Endothelial cell of umbilical vein (primary cell): Measurements from ENCODE around the gene COL5A1. TPM values are rescaled to one million over a fixed set of nuclear protein-coding genes. Genes with fewer than 3 reads are reported as not detected.

Experiments used
- BruUV-seq: library from RNA; stranded (reverse); fragments of 400-500 nt; replicated peaks from 2 replicates; lab custom pipeline; 2021; lab: Mats Ljungman, UMichigan
- CTCF ChIA-PET: fragments of 300-600, 350-600 bp; sonication (Branson Sonifier 250); formaldehyde crosslinking; loops from one replicate; lab custom pipeline; 2021; ENCODE audit warnings: antibody characterized with exemption, inconsistent platforms; lab: Charles Lee
- POLR2A ChIA-PET: fragments of 300-600, 350-600 bp; sonication (Branson Sonifier 250); formaldehyde crosslinking; loops from one replicate; lab custom pipeline; 2021; ENCODE audit warnings: antibody characterized with exemption, inconsistent platforms; lab: Charles Lee
- DNase-seq: peaks from one replicate; pipeline ENCODE4 v3.0.0-alpha.2; 2011; ENCODE audit warnings: low read depth, low spot score
- FAIRE-seq: peaks from 2 replicates; lab custom pipeline; 2011; peaks lifted over from hg19 to GRCh38; lab: Jason Lieb, UNC
- H2AFZ ChIP-seq: 2 replicates; pipeline ENCODE4 v1.6.0; 2012; ENCODE audit warnings: low read depth, low read length, control low read depth, inconsistent platforms
- H3K27ac ChIP-seq: 2 replicates; pipeline ENCODE4 v1.5.1; 2011; ENCODE audit warnings: low read depth, mild to moderate bottlenecking, control low read depth, low read length, moderate library complexity; ENCODE audit not compliant: insufficient read depth
- H3K27me3 ChIP-seq, 2 experiments: 2 replicates each; pipeline versions ENCODE4 v1.6.0 to v1.6.1; 2011; ENCODE audit warnings: low read length in 2 of 2, mixed read lengths in 1 of 2; ENCODE audit not compliant: control insufficient read depth in 2 of 2, insufficient read depth in 2 of 2
- H3K36me3 ChIP-seq, 2 experiments: 2 replicates in 1 of 2; 3 replicates in 1 of 2; pipeline ENCODE4 v1.5.1; 2011; ENCODE audit warnings: low read length in 2 of 2, mild to moderate bottlenecking in 1 of 2, moderate library complexity in 1 of 2; ENCODE audit not compliant: control insufficient read depth in 2 of 2, insufficient read depth in 2 of 2; ENCODE audit errors: extremely low read depth in 1 of 2
- H3K4me1 ChIP-seq: 3 replicates; pipeline ENCODE4 v1.5.1; 2011; ENCODE audit warnings: mild to moderate bottlenecking, low read length; ENCODE audit not compliant: control insufficient read depth, insufficient read depth; ENCODE audit errors: extremely low read depth
- H3K4me2 ChIP-seq: 2 replicates; pipeline ENCODE4 v1.6.1; 2011; ENCODE audit warnings: low read length, control low read depth, mixed read lengths; ENCODE audit not compliant: insufficient read depth
- H3K4me3 ChIP-seq, 3 experiments: fragments of 200-600 bp in 1 of 3; sonication (generic), shearing (Covaris generic) in 1 of 3; replicated peaks in 1 of 3; 2 replicates each; pipeline ENCODE4 v1.5.1; 2011 to 2016; ENCODE audit warnings: control low read depth in 3 of 3, low read length in 3 of 3, mild to moderate bottlenecking in 2 of 3, inconsistent platforms in 1 of 3, low read depth in 1 of 3, moderate library complexity in 1 of 3; ENCODE audit not compliant: insufficient read depth in 1 of 3
- H3K79me2 ChIP-seq: 2 replicates; pipeline ENCODE4 v1.6.0; 2012; ENCODE audit warnings: low read length, inconsistent platforms; ENCODE audit not compliant: control insufficient read depth, insufficient read depth
- H3K9ac ChIP-seq: replicated peaks from 2 replicates; pipeline ENCODE3; 2011; ENCODE audit warnings: low read length, control low read depth; ENCODE audit not compliant: insufficient read depth; ENCODE audit errors: extremely low read depth
- H3K9me1 ChIP-seq: replicated peaks from 3 replicates; pipeline ENCODE4 v1.6.0; 2011; ENCODE audit warnings: mild to moderate bottlenecking, low read length; ENCODE audit not compliant: control insufficient read depth, insufficient read depth; ENCODE audit errors: extremely low read depth
- H3K9me3 ChIP-seq: replicated peaks from 2 replicates; pipeline ENCODE4 v1.5.1; 2012; ENCODE audit warnings: low read length, inconsistent platforms; ENCODE audit not compliant: control insufficient read depth, insufficient read depth
- H4K20me1 ChIP-seq: replicated peaks from 2 replicates; pipeline ENCODE3; 2011; ENCODE audit warnings: mild to moderate bottlenecking, low read length; ENCODE audit not compliant: control insufficient read depth, insufficient read depth; ENCODE audit errors: extremely low read depth
- EZH2 ChIP-seq: IDR thresholded peaks from 2 replicates; pipeline ENCODE4 v1.6.1; 2012; ENCODE audit warnings: borderline replicate concordance, low read depth, mild to moderate bottlenecking, moderate library complexity, low read length, inconsistent platforms; ENCODE audit not compliant: severe bottlenecking
- FOS ChIP-seq: IDR thresholded peaks from 2 replicates; pipeline ENCODE4 v1.6.1; 2011; ENCODE audit warnings: mild to moderate bottlenecking, low read length, moderate library complexity, borderline replicate concordance; ENCODE audit not compliant: insufficient read depth
- GATA2 ChIP-seq: IDR thresholded peaks from 2 replicates; pipeline ENCODE4 v1.7.0; 2011; ENCODE audit warnings: low read depth, mild to moderate bottlenecking, moderate library complexity, mixed read lengths, low read length; ENCODE audit not compliant: insufficient read length, insufficient read depth
- JUN ChIP-seq: IDR thresholded peaks from 2 replicates; pipeline ENCODE4 v1.6.1; 2011; ENCODE audit warnings: borderline replicate concordance, low read depth; ENCODE audit not compliant: insufficient read length, insufficient read depth
- MYC ChIP-seq: IDR thresholded peaks from one replicate; pipeline ENCODE4 v1.6.1; 2011; ENCODE audit warnings: mild to moderate bottlenecking, low read depth, low read length
- POLR2A ChIP-seq: IDR thresholded peaks from 2 replicates; pipeline ENCODE4 v1.6.1; 2012; ENCODE audit warnings: low read depth, mild to moderate bottlenecking, control low read depth, low read length
- POLR2AphosphoS5 ChIP-seq: IDR thresholded peaks from 2 replicates; pipeline ENCODE4 v1.6.1; 2012; ENCODE audit warnings: low read depth, mild to moderate bottlenecking, control low read depth, low read length, moderate library complexity; ENCODE audit not compliant: insufficient read depth
- dilution Hi-C: fragments of 300-500 bp; cut with MboI; formaldehyde crosslinking; loops from one replicate; pipeline ENCODE4 v1.15.0; 2019; ENCODE audit warnings: low sequenced_read_pairs; ENCODE audit not compliant: extremely low pct_ligation_motif_present
- intact Hi-C: fragments of 100-400 bp; cut with micrococcal nuclease; formaldehyde crosslinking; loops from one replicate; pipeline ENCODE4 v1.10.0; 2022
- polyA plus RNA-seq, 4 experiments: library from polyadenylated mRNA; depleted of rRNA in 3 of 4; stranded (reverse) in 3 of 4; unstranded in 1 of 4; fragments of >200 nt; gene quantifications; 2 replicates each; pipeline versions ENCODE4 v1.2.1 to v1.2.3, GENCODE V29; 2011 to 2012; ENCODE audit warnings: missing spikeins in 1 of 4
- total RNA-seq: library from RNA; stranded (reverse); gene quantifications from 2 replicates; pipeline ENCODE4 v1.2.3, GENCODE V29; 2021
- TF ChIP-seq, protein P1 (sequence below): IDR thresholded peaks from 2 replicates; pipeline ENCODE4 v1.6.1; 2011; ENCODE audit not compliant: insufficient read depth, insufficient read length
- TF ChIP-seq, protein P2 (sequence below), 2 donors: IDR thresholded peaks; 1 replicate in 1 of 2; 2 replicates in 1 of 2; pipeline ENCODE4 v1.5.1; 2011; ENCODE audit warnings: low read length in 2 of 2, mild to moderate bottlenecking in 2 of 2, moderate library complexity in 2 of 2, control low read depth in 1 of 2, inconsistent platforms in 1 of 2, low read depth in 1 of 2; ENCODE audit not compliant: insufficient read depth in 1 of 2; ENCODE audit errors: extremely low read depth in 1 of 2

Gene COL5A1
- total and polyA plus RNA-seq, 2 donors (not counting 3 experiments of a cell fraction or from before 2014, with no cell fraction given) = 97.4 to 175 TPM

DNA sequence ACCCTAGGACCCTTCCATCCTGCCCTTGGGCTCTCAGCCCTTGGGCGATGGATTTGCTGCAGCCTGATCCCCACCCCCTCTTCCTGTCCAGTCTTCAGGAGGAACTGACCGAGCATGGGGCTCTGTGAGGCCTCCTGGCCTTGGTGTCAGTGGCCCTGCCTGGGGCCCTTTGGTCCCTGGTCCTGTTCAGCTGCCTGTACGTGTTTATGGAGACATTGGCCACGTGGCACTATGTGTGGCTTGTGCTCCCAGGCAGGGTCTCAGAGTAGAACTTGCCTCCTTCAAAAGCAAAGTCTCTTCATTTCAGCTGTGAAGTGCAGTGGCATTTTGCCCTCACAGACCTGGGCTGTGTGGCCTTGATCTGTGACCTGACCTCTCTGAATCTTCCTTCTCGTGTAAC, 250.1 kb downstream of the COL5A1 start:
- Histone ChIP-seq H3K9ac (no peak overlapping the region), H4K20me1 (no peaks in the 10 kb centered on the region), H3K4me1 (peaks cover 14% of the 10 kb centered on the region), H3K4me2 (no peak overlapping the region), H3K9me3 (no peaks in the 10 kb centered on the region), H3K36me3 (no peaks in the 10 kb centered on the region), H3K9me1 (no peaks in the 10 kb centered on the region), H3K4me3 (no peak overlapping the region), H3K27ac (no peak overlapping the region), H3K27me3 (peaks cover 0 to 2% of the 10 kb centered on the region in 2 experiments), H3K79me2 (no peaks in the 10 kb centered on the region), H2AFZ (no peak overlapping the region)
- ChIA-PET CTCF (no interaction called here), POLR2A (no interaction called here)
- intact Hi-C loops (no loop called here), dilution Hi-C loops (no loop called here)
- FAIRE-seq (no peak), DNase-seq (no peak)
- TF ChIP-seq, protein P1, sequence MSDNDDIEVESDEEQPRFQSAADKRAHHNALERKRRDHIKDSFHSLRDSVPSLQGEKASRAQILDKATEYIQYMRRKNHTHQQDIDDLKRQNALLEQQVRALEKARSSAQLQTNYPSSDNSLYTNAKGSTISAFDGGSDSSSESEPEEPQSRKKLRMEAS = no peak
- no peak for TF ChIP-seq EZH2
- no peak for TF ChIP-seq FOS
- TF ChIP-seq MYC = no peak
- TF ChIP-seq, protein P2, sequence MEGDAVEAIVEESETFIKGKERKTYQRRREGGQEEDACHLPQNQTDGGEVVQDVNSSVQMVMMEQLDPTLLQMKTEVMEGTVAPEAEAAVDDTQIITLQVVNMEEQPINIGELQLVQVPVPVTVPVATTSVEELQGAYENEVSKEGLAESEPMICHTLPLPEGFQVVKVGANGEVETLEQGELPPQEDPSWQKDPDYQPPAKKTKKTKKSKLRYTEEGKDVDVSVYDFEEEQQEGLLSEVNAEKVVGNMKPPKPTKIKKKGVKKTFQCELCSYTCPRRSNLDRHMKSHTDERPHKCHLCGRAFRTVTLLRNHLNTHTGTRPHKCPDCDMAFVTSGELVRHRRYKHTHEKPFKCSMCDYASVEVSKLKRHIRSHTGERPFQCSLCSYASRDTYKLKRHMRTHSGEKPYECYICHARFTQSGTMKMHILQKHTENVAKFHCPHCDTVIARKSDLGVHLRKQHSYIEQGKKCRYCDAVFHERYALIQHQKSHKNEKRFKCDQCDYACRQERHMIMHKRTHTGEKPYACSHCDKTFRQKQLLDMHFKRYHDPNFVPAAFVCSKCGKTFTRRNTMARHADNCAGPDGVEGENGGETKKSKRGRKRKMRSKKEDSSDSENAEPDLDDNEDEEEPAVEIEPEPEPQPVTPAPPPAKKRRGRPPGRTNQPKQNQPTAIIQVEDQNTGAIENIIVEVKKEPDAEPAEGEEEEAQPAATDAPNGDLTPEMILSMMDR (IDR thresholded peaks at IDR 0.05; ENCODE audit: extremely low read depth in 1 of 2, insufficient read depth in 1 of 2, low read depth in 1 of 2, low read length in 2 of 2) = no peak
- no peak for TF ChIP-seq JUN
- TF ChIP-seq GATA2 = no peak
- no peak for TF ChIP-seq POLR2A
- TF ChIP-seq POLR2AphosphoS5 = no peak
- no TSS peak for BruUV-seq
